HepG2 (cell line): ENCODE data around the gene ZBTB25. TPM values are rescaled to one million over a fixed set of nuclear protein-coding genes. Genes with fewer than 3 reads are reported as not detected.

Source experiments
- ARID5B ChIP-seq: IDR thresholded peaks from 2 replicates; pipeline ENCODE4 v1.4.0; 2020; ENCODE audit warnings: mild to moderate bottlenecking, missing genetic modification reagents
- CHD4 ChIP-seq: fragments of 200-600 bp; sonication (generic); IDR thresholded peaks from 2 replicates; pipeline ENCODE4 v1.7.0; 2017; ENCODE audit warnings: mild to moderate bottlenecking, low read length, borderline replicate concordance
- CTCF ChIP-seq: sonication (generic); formaldehyde crosslinking; IDR thresholded peaks from 2 replicates; pipeline ENCODE4 v1.5.0; 2020; ENCODE audit warnings: mild to moderate bottlenecking, missing genetic modification reagents, moderate library complexity
- HIVEP1 ChIP-seq: sonication (generic); formaldehyde crosslinking; IDR thresholded peaks from 2 replicates; pipeline ENCODE4 v1.4.0; 2020; ENCODE audit warnings: mild to moderate bottlenecking, missing genetic modification reagents
- HNRNPLL ChIP-seq: fragments of 200-400 bp; formaldehyde crosslinking; IDR thresholded peaks from 2 replicates; pipeline ENCODE4 v1.6.1; 2017; ENCODE audit warnings: mild to moderate bottlenecking, low read depth, low read length; ENCODE audit not compliant: poor library complexity, severe bottlenecking
- MEIS1 ChIP-seq: sonication (generic); formaldehyde crosslinking; IDR thresholded peaks from 2 replicates; pipeline ENCODE4 v1.9.0; 2021; ENCODE audit warnings: mild to moderate bottlenecking, missing genetic modification reagents, moderate library complexity, borderline replicate concordance
- MLX ChIP-seq: IDR thresholded peaks from 2 replicates; pipeline ENCODE4 v1.6.1; 2016
- NR2F6 ChIP-seq, 2 experiments: IDR thresholded peaks; 2 replicates each; pipeline ENCODE4 v1.6.1; 2016; ENCODE audit warnings: antibody characterized with exemption in 1 of 2, mild to moderate bottlenecking in 1 of 2
- PATZ1 ChIP-seq: sonication (generic); formaldehyde crosslinking; IDR thresholded peaks from 2 replicates; pipeline ENCODE4 v1.4.0; 2020; ENCODE audit warnings: missing genetic modification reagents
- PHF8 ChIP-seq: sonication (generic); formaldehyde crosslinking; IDR thresholded peaks from 2 replicates; pipeline ENCODE4 v1.5.0; 2020; ENCODE audit warnings: missing genetic modification reagents
- STAG1 ChIP-seq: sonication (generic); formaldehyde crosslinking; IDR thresholded peaks from 2 replicates; pipeline ENCODE4 v1.4.0; 2020; ENCODE audit warnings: missing genetic modification reagents
- TBL1XR1 ChIP-seq: fragments of 150-350 bp; IDR thresholded peaks from 2 replicates; pipeline ENCODE4 v1.6.1; 2014; ENCODE audit warnings: borderline replicate concordance, low read length; ENCODE audit not compliant: partially characterized antibody
- THAP11 ChIP-seq: IDR thresholded peaks from 2 replicates; pipeline ENCODE4 v1.6.1; 2016; ENCODE audit warnings: missing biosample characterization, missing genetic modification reagents
- ZNF276 ChIP-seq: sonication (generic); formaldehyde crosslinking; IDR thresholded peaks from 2 replicates; pipeline ENCODE4 v1.4.0; 2020; ENCODE audit warnings: mild to moderate bottlenecking, low read depth, missing genetic modification reagents
- ZNF572 ChIP-seq: sonication (generic); formaldehyde crosslinking; IDR thresholded peaks from 2 replicates; pipeline ENCODE4 v1.5.1; 2020; ENCODE audit warnings: mild to moderate bottlenecking, missing genetic modification reagents
- ZSCAN21 ChIP-seq: sonication (generic); formaldehyde crosslinking; IDR thresholded peaks from 2 replicates; pipeline ENCODE4 v1.8.0; 2022; ENCODE audit warnings: mild to moderate bottlenecking, missing genetic modification reagents, moderate library complexity, borderline replicate concordance
- polyA plus RNA-seq, 8 experiments: library from polyadenylated mRNA; depleted of rRNA in 3 of 8; stranded (reverse) in 7 of 8; unstranded in 1 of 8; fragments of >200 nt; fragmentation: Illumina TruSeq in 4 of 8; extraction: Trizol in 4 of 8; gene quantifications; 2 replicates each; pipeline versions ENCODE4 v1.2.1 to v1.2.3, GENCODE V29; 2011 to 2016; ENCODE audit warnings: low read depth in 4 of 8, missing spikeins in 1 of 8, mixed read lengths in 1 of 8; ENCODE audit not compliant: insufficient read depth in 1 of 8
- total RNA-seq, 5 experiments: library from RNA; depleted of rRNA; stranded (reverse); fragments of >200 nt; fragmentation: Illumina TruSeq; extraction: Trizol; gene quantifications; 2 replicates each; pipeline ENCODE4 v1.2.3, GENCODE V29; 2016; ENCODE audit warnings: low read depth in 1 of 5

Gene ZBTB25
- total and polyA plus RNA-seq, 2 of the 13 experiments (the other 11 are each of a cell fraction or from before 2014, with no cell fraction given), result 3.5 to 7.6 TPM

GRCh38 chr14:64540208-64541202 lies 36.9 kb upstream of the ZBTB25 start, which contains the start of gene HSPA2 (continued):
- TF ChIP-seq ARID5B (CRISPR knock-in tag), result 0 out of 2 replicates have a peak, but pooled peaks have one; percentile 37
- TF ChIP-seq ZSCAN21 (CRISPR knock-in tag), result no peak
- peak; percentile 31; the same call in 1 of the 2 replicates for TF ChIP-seq PATZ1 (CRISPR knock-in tag)
- TF ChIP-seq CTCF (CRISPR knock-in tag), result peak; percentile 96
- peak; percentile 56; the same call in 1 of the 2 replicates for TF ChIP-seq HIVEP1 (CRISPR knock-in tag)
- TF ChIP-seq MEIS1, result 0 out of 2 replicates have a peak, but pooled peaks have one; percentile 54
- TF ChIP-seq TBL1XR1, result no peak
- TF ChIP-seq ZNF276 (CRISPR knock-in tag), result no peak
- peak; percentile 68 for TF ChIP-seq THAP11 (CRISPR knock-in tag)
- no peak for TF ChIP-seq CHD4
- 0 out of 2 replicates have a peak, but pooled peaks have one; percentile 44 for TF ChIP-seq MLX (CRISPR knock-in tag)
- TF ChIP-seq ZNF572, result 0 out of 2 replicates have a peak, but pooled peaks have one; percentile 24
- no peak for TF ChIP-seq NR2F6 (IDR thresholded peaks at IDR 0.05)
- TF ChIP-seq NR2F6 (CRISPR knock-in tag; IDR thresholded peaks at IDR 0.05), result no peak
- TF ChIP-seq HNRNPLL, result peak; percentile 81
- TF ChIP-seq PHF8 (CRISPR knock-in tag), result peak; percentile 65
- peak; percentile 61 for TF ChIP-seq STAG1
